Peyer's patch (tissue), 4 donors: ENCODE measurements around the gene C19orf12.

Experiments
- POLR2A ChIP-seq, 2 donors: fragments of 450-650 bp; IDR thresholded peaks; one replicate each; pipeline ENCODE4 v1.5.1; 2017; ENCODE audit warnings: antibody characterized with exemption in 2 of 2, mild to moderate bottlenecking in 2 of 2, moderate library complexity in 2 of 2
- TF ChIP-seq, protein P1 (sequence below), 6 experiments: fragments of 450-650 bp in 4 of 6; fragments of 200-600 bp in 2 of 6; sonication (generic) in 1 of 6; IDR thresholded peaks; one replicate each; pipeline ENCODE4 v1.5.1; 2017 to 2019; ENCODE audit warnings: antibody characterized with exemption in 6 of 6, mild to moderate bottlenecking in 3 of 6, moderate library complexity in 1 of 6

DNA sequence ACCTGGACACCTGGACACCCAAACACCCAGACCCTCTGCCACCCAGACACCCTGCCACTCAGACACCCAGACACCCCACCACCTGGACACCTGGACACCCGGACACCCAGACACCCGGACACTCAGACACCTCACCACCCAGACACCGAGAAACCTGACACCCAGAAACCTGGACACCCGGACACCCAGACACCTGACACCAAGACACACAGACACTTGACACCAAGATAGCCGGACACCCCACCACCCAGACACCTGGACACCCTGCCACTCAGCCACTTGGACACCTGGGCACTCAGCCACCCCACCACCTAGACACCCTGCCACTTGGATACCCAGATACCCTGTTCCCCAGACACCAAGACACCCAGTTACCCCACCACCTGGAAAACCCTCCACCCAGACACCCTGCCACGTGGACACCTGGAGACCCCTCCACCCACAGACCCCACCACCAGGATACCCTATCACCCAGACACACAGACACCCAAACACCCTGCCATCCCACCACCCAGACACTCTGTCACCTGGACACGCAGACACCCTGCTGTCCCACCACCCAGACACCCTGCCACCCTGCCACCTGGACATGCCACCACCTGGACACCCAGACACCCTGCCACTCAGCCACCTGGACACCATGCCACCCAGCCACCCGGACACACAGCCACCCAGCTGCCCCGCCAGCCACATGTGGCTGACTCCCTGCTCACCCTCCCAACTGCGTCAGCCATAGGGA, 17.4 kb downstream of the C19orf12 start:
- TF ChIP-seq, protein P1, sequence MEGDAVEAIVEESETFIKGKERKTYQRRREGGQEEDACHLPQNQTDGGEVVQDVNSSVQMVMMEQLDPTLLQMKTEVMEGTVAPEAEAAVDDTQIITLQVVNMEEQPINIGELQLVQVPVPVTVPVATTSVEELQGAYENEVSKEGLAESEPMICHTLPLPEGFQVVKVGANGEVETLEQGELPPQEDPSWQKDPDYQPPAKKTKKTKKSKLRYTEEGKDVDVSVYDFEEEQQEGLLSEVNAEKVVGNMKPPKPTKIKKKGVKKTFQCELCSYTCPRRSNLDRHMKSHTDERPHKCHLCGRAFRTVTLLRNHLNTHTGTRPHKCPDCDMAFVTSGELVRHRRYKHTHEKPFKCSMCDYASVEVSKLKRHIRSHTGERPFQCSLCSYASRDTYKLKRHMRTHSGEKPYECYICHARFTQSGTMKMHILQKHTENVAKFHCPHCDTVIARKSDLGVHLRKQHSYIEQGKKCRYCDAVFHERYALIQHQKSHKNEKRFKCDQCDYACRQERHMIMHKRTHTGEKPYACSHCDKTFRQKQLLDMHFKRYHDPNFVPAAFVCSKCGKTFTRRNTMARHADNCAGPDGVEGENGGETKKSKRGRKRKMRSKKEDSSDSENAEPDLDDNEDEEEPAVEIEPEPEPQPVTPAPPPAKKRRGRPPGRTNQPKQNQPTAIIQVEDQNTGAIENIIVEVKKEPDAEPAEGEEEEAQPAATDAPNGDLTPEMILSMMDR (IDR thresholded peaks at IDR 0.05), result no peak
- no peak for TF ChIP-seq POLR2A (IDR thresholded peaks at IDR 0.05)
